Measurements from ENCODE around the gene E2F7. TPM values are rescaled to one million over a fixed set of nuclear protein-coding genes. Genes with fewer than 3 reads are reported as not detected.

Gene E2F7
- total and polyA plus RNA-seq, 2 of the 13 experiments (the other 11 are each of a cell fraction or from before 2014, with no cell fraction given): 1.7 to 7.3 TPM

GRCh38 chr12:77099799-77100198 is 34.4 kb upstream of the E2F7 start:
- POLR2A ChIA-PET: no interaction called here
- Histone ChIP-seq H3K36me3 (replicated peaks in 1 of 2; ENCODE audit: control insufficient read depth in 1 of 2, insufficient read depth in 2 of 2, low read length in 2 of 2) (no peaks in the 10 kb centered on the region), H3K27me3 (ENCODE audit: control insufficient read depth in 1 of 2, insufficient read depth in 2 of 2, low read length in 2 of 2) (no peaks in the 10 kb centered on the region; a peak in 2 of 5 replicates), H3K27ac (ENCODE audit: extremely low read length, insufficient read depth, low read length) (no peak overlapping the region), H3K4me3 (replicated peaks in 1 of 3; ENCODE audit: insufficient read depth in 1 of 3, low read depth in 2 of 3, low read length in 3 of 3) (no peak overlapping the region), H2AFZ (ENCODE audit: low read length) (no peak overlapping the region), H3K4me2 (ENCODE audit: low read depth, low read length) (no peak overlapping the region), H3K9me3 (ENCODE audit: low read length) (no peaks in the 10 kb centered on the region), H3K4me1 (ENCODE audit: insufficient read depth, low read length) (no peaks in the 10 kb centered on the region), H3K9ac (ENCODE audit: insufficient read depth, low read depth, low read length) (no peak overlapping the region), H3K79me2 (ENCODE audit: insufficient read depth, low read length) (no peaks in the 10 kb centered on the region), H4K20me1 (ENCODE audit: insufficient read depth, low read length) (no peaks in the 10 kb centered on the region)
- TF ChIP-seq ZNF431 (CRISPR knock-in tag; IDR thresholded peaks at IDR 0.05; ENCODE audit: borderline replicate concordance, low read depth): no peak
- TF ChIP-seq NPAS2 (CRISPR knock-in tag; IDR thresholded peaks at IDR 0.05; ENCODE audit: borderline replicate concordance): no peak
- TF ChIP-seq ZBTB43 (CRISPR knock-in tag; conservative IDR thresholded peaks at IDR 0.05): no peak
- no peak for TF ChIP-seq IRX3 (CRISPR knock-in tag; IDR thresholded peaks at IDR 0.05; ENCODE audit: borderline replicate concordance, low read depth)
- no peak for TF ChIP-seq ARID5B (CRISPR knock-in tag; IDR thresholded peaks at IDR 0.05)
- no peak for TF ChIP-seq FOXM1 (CRISPR knock-in tag; IDR thresholded peaks at IDR 0.05)
- no peak for TF ChIP-seq AGO1 (IDR thresholded peaks at IDR 0.05; ENCODE audit: low read depth, low read length, poor library complexity, severe bottlenecking)
- WGBS (ENCODE audit: low lambda C conversion rate): 32% methylated on average over 2 of the region's 2 CpGs
- CTCF ChIA-PET (ENCODE audit: low intra/inter-chr PET ratio, low total read pairs): no interaction called here
- BruUV-seq (replicated peaks): no TSS peak
- no peak for DNase-seq (ENCODE audit: low spot score)
- intact Hi-C loops (cut with micrococcal nuclease; ENCODE audit: unreplicated experiment) (no loop called here), in situ Hi-C loops (cut with HindIII; ENCODE audit: extremely low pct_ligation_motif_present, low pct_unique_long_range_greater_than_20kb) (no loop called here)
- ATAC-seq: no peak
- no peak for FAIRE-seq
